H1 (cell line): Measurements from ENCODE around the gene ZBTB16. TPM values are rescaled to one million over a fixed set of nuclear protein-coding genes. Genes with fewer than 3 reads are reported as not detected.

Experiments used
- KDM4A ChIP-seq: IDR thresholded peaks from one replicate; pipeline ENCODE4 v1.7.1; 2012; ENCODE audit warnings: low read depth, mild to moderate bottlenecking, moderate library complexity, low read length, inconsistent platforms; ENCODE audit not compliant: severe bottlenecking
- RAD21 ChIP-seq, 2 experiments: IDR thresholded peaks in 1 of 2; conservative IDR thresholded peaks in 1 of 2; 2 replicates each; pipeline ENCODE4 v1.6.1; 2011; ENCODE audit warnings: low read depth in 2 of 2, low read length in 2 of 2, improper control_type of control experiment in 1 of 2, inconsistent platforms in 1 of 2, mild to moderate bottlenecking in 1 of 2, moderate library complexity in 1 of 2
- SRF ChIP-seq: IDR thresholded peaks from 2 replicates; pipeline ENCODE4 v1.6.1; 2011; ENCODE audit warnings: mild to moderate bottlenecking, low read depth, low read length, moderate library complexity
- TCF12 ChIP-seq: IDR thresholded peaks from 2 replicates; pipeline ENCODE4 v1.6.1; 2011; ENCODE audit warnings: low read depth, mild to moderate bottlenecking, low read length
- polyA plus RNA-seq, 7 experiments: library from polyadenylated mRNA; depleted of rRNA in 3 of 7; stranded (reverse) in 5 of 7; unstranded in 2 of 7; fragments of >200 nt in 5 of 7; fragments of 200-250 nt in 2 of 7; gene quantifications; 1 replicate in 5 of 7; 2 replicates in 1 of 7; 4 replicates in 1 of 7; pipeline versions ENCODE4 v1.2.1 to v1.2.3, GENCODE V29; 2011 to 2013; ENCODE audit warnings: missing spikeins in 2 of 7, mixed read lengths in 2 of 7
- total RNA-seq: library from RNA; stranded (reverse); fragmentation: NEBNext Ultra II Directional; extraction: Animal tissue kit (Norgen Biotek cat#: 25700); gene quantifications from 2 replicates; pipeline ENCODE4 v1.2.1, GENCODE V29; 2021

The ZBTB16 gene
- total and polyA plus RNA-seq, 2 of the 8 experiments (the other 6 are each of a cell fraction or from before 2014, with no cell fraction given): 0.12 to 0.61 TPM

GRCh38 chr11:114062272-114062671 lies 2.8 kb downstream of the ZBTB16 start (continued):
- TF ChIP-seq SRF (no peak), RAD21 (IDR thresholded peaks at IDR 0.05 in 1 of 2, conservative IDR thresholded peaks at IDR 0.05 in 1 of 2; ENCODE audit: low read depth in 2 of 2, low read length in 2 of 2) (no peak), KDM4A (no peak), TCF12 (no peak)
